Fibroblast of lung (primary cell): ENCODE results near the gene CEMP1. TPM values are rescaled to one million over a fixed set of nuclear protein-coding genes. Genes with fewer than 3 reads are reported as not detected.
"Not testable (repeated sequence)": the region's sequence is repeated elsewhere in the genome, so short reads cannot be mapped to it uniquely, and the experiment has no call there.

ENCODE experiments used
- DNase-seq, 2 donors: peaks; one replicate each; pipeline versions ENCODE4 v3.0.0 to v3.0.0-alpha.2; 2010; ENCODE audit warnings: low read depth in 2 of 2
- H2AFZ ChIP-seq: 2 replicates; pipeline ENCODE4 v1.5.1; 2012; ENCODE audit warnings: low read length, control low read depth, inconsistent platforms
- H3K27ac ChIP-seq: 2 replicates; pipeline ENCODE4 v1.5.1; 2011; ENCODE audit warnings: low read length, control low read depth; ENCODE audit not compliant: insufficient read depth
- H3K27me3 ChIP-seq: 2 replicates; pipeline ENCODE4 v1.5.1; 2011; ENCODE audit warnings: mild to moderate bottlenecking, low read length; ENCODE audit not compliant: control insufficient read depth, insufficient read depth
- H3K36me3 ChIP-seq: 2 replicates; pipeline ENCODE4 v1.5.1; 2011; ENCODE audit warnings: low read length; ENCODE audit not compliant: control insufficient read depth, insufficient read depth
- H3K4me1 ChIP-seq: 2 replicates; pipeline ENCODE4 v1.5.1; 2011; ENCODE audit warnings: low read length; ENCODE audit not compliant: control insufficient read depth, insufficient read depth; ENCODE audit errors: extremely low read depth
- H3K4me2 ChIP-seq: 2 replicates; pipeline ENCODE4 v1.5.1; 2011; ENCODE audit warnings: low read length, control low read depth; ENCODE audit not compliant: insufficient read depth; ENCODE audit errors: extremely low read depth
- H3K4me3 ChIP-seq, 4 experiments: fragments of 200-600 bp in 1 of 4; sonication (generic) in 1 of 4; replicated peaks in 1 of 4; 2 replicates each; pipeline ENCODE4 v1.5.1; 2011 to 2016; ENCODE audit warnings: low read length in 4 of 4, low read depth in 3 of 4, mild to moderate bottlenecking in 3 of 4, control low read depth in 2 of 4, inconsistent platforms in 1 of 4, mixed read lengths in 1 of 4; ENCODE audit not compliant: insufficient read depth in 1 of 4; ENCODE audit errors: control extremely low read depth in 1 of 4
- H3K79me2 ChIP-seq: 2 replicates; pipeline ENCODE4 v1.5.1; 2012; ENCODE audit warnings: mild to moderate bottlenecking, low read length, inconsistent platforms; ENCODE audit not compliant: control insufficient read depth, insufficient read depth
- H3K9ac ChIP-seq: 2 replicates; pipeline ENCODE4 v1.5.1; 2011; ENCODE audit warnings: mild to moderate bottlenecking, low read length, control low read depth; ENCODE audit not compliant: insufficient read depth
- H3K9me3 ChIP-seq: 2 replicates; pipeline ENCODE4 v1.5.1; 2012; ENCODE audit warnings: low read depth, low read length; ENCODE audit not compliant: control insufficient read depth, insufficient read depth
- H4K20me1 ChIP-seq: 2 replicates; pipeline ENCODE4 v1.5.1; 2011; ENCODE audit warnings: low read length; ENCODE audit not compliant: control insufficient read depth, insufficient read depth; ENCODE audit errors: extremely low read depth
- EZH2 ChIP-seq: IDR thresholded peaks from 2 replicates; pipeline ENCODE4 v1.5.1; 2012; ENCODE audit warnings: low read length, control low read depth, mild to moderate bottlenecking; ENCODE audit errors: missing control alignments
- polyA minus RNA-seq: library from RNA; depleted of rRNA, polyadenylated mRNA; stranded (reverse); fragments of >200 nt; gene quantifications from 2 replicates; pipeline ENCODE4 v1.2.3, GENCODE V29; 2011; ENCODE audit warnings: low replicate concordance
- polyA plus RNA-seq, 2 donors: library from polyadenylated mRNA; depleted of rRNA in 1 of 2; stranded (reverse) in 1 of 2; unstranded in 1 of 2; fragments of >200 nt; gene quantifications; 2 replicates each; pipeline ENCODE4 v1.2.1, GENCODE V29; 2011 to 2012; ENCODE audit warnings: missing spikeins in 1 of 2
- total RNA-seq: library from RNA; depleted of rRNA; stranded (reverse); fragments of >200 nt; gene quantifications from 2 replicates; pipeline ENCODE4 v1.2.1, GENCODE V29; 2014
- TF ChIP-seq, protein P1 (sequence below), 2 donors: IDR thresholded peaks in 1 of 2; conservative IDR thresholded peaks in 1 of 2; 1 replicate in 1 of 2; 2 replicates in 1 of 2; pipeline ENCODE4 v1.5.1; 2011 to 2012; ENCODE audit warnings: low read length in 2 of 2, control low read depth in 1 of 2, inconsistent platforms in 1 of 2, low read depth in 1 of 2, mild to moderate bottlenecking in 1 of 2

The CEMP1 gene, protein sequence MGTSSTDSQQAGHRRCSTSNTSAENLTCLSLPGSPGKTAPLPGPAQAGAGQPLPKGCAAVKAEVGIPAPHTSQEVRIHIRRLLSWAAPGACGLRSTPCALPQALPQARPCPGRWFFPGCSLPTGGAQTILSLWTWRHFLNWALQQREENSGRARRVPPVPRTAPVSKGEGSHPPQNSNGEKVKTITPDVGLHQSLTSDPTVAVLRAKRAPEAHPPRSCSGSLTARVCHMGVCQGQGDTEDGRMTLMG
- not detected in 2 replicates for total RNA-seq
- not detected in 2 replicates for polyA plus RNA-seq
- 1.8 and 2.1 TPM in 2 replicates for polyA plus RNA-seq (2012)
- not detected in 2 replicates for polyA minus RNA-seq

GRCh38 chr16:2531371-2531695 lies at the start of gene CEMP1:
Gene CEMP1 (minus strand): TSS chr16:2531408. CDS start chr16:2531073, 335 bp downstream.
- Histone ChIP-seq H3K4me2 (peak within 1 kb of the TSS; percentile 100), H3K4me1 (peaks cover 14% of the 10 kb centered on the region), H4K20me1 (no peaks in the 10 kb centered on the region), H3K9me3 (no peaks in the 10 kb centered on the region), H3K79me2 (no peaks in the 10 kb centered on the region), H3K4me3 (peak within 1 kb of the TSS; percentile 58 to 66 (median 61)), H2AFZ (no peak within 1 kb of the TSS), H3K9ac (peak within 1 kb of the TSS; percentile 75), H3K36me3 (peaks cover 25% of the 10 kb centered on the region), H3K27me3 (no peaks in the 10 kb centered on the region), H3K27ac (peak within 1 kb of the TSS; percentile 88)
- no peak for DNase-seq
- TF ChIP-seq EZH2, result no peak
- TF ChIP-seq, protein P1, sequence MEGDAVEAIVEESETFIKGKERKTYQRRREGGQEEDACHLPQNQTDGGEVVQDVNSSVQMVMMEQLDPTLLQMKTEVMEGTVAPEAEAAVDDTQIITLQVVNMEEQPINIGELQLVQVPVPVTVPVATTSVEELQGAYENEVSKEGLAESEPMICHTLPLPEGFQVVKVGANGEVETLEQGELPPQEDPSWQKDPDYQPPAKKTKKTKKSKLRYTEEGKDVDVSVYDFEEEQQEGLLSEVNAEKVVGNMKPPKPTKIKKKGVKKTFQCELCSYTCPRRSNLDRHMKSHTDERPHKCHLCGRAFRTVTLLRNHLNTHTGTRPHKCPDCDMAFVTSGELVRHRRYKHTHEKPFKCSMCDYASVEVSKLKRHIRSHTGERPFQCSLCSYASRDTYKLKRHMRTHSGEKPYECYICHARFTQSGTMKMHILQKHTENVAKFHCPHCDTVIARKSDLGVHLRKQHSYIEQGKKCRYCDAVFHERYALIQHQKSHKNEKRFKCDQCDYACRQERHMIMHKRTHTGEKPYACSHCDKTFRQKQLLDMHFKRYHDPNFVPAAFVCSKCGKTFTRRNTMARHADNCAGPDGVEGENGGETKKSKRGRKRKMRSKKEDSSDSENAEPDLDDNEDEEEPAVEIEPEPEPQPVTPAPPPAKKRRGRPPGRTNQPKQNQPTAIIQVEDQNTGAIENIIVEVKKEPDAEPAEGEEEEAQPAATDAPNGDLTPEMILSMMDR (conservative IDR thresholded peaks at IDR 0.05 in 1 of 2, IDR thresholded peaks at IDR 0.05 in 1 of 2; ENCODE audit: low read depth in 1 of 2, low read length in 2 of 2), result no peak

DNA sequence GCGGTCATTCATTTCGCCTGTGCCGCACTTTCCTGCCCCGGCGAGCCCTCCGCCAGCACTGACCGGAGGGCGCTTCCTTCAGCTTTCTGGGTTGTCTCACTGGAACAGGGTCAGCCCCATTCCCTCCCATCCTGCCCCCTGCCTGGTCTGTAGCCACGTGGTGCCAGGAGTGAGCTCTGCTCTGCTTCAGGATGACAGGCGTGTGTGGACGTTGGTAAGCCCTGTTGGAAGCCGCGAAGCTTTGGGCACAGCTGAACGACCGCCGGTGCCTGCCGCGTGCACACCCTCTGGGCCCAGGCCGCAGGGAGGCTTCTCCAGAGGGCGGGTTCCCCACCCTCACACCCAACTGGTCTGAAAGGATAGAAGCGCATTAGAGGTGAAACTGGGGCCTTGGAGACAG lies 49.6 kb upstream of the CEMP1 start:
- not testable (repeated sequence) for H3K79me2 ChIP-seq, H3K4me1 ChIP-seq

GRCh38 chr16:2580143-2580542 lies 48.9 kb upstream of the CEMP1 start:
- not testable (repeated sequence) for H3K27me3 ChIP-seq, H3K9me3 ChIP-seq, H3K79me2 ChIP-seq, H3K4me1 ChIP-seq, H3K4me2 ChIP-seq, DNase-seq, H3K36me3 ChIP-seq, H3K9ac ChIP-seq, H3K27ac ChIP-seq, H2AFZ ChIP-seq, H4K20me1 ChIP-seq, H3K4me3 ChIP-seq
- TF ChIP-seq, protein P1 (conservative IDR thresholded peaks at IDR 0.05 in 1 of 2, IDR thresholded peaks at IDR 0.05 in 1 of 2; ENCODE audit: low read depth in 1 of 2, low read length in 2 of 2), result peak in 1 of 2 donors; percentile 17

More for the DNA sequence above, 49.6 kb upstream of the CEMP1 start:
- H3K9me3 ChIP-seq, H3K9ac ChIP-seq, DNase-seq, H2AFZ ChIP-seq, H3K4me2 ChIP-seq, H3K36me3 ChIP-seq, H3K4me3 ChIP-seq, H3K27ac ChIP-seq, H3K27me3 ChIP-seq, H4K20me1 ChIP-seq: not testable (repeated sequence)

- not testable (repeated sequence) for H3K79me2 ChIP-seq, H2AFZ ChIP-seq, H4K20me1 ChIP-seq, H3K4me1 ChIP-seq, DNase-seq, H3K9ac ChIP-seq, H3K9me3 ChIP-seq, H3K27ac ChIP-seq, H3K4me2 ChIP-seq, H3K27me3 ChIP-seq, H3K36me3 ChIP-seq, H3K4me3 ChIP-seq
Measured at GRCh38 chr16:2578905-2579304, 47.7 kb upstream of the CEMP1 start.

DNA sequence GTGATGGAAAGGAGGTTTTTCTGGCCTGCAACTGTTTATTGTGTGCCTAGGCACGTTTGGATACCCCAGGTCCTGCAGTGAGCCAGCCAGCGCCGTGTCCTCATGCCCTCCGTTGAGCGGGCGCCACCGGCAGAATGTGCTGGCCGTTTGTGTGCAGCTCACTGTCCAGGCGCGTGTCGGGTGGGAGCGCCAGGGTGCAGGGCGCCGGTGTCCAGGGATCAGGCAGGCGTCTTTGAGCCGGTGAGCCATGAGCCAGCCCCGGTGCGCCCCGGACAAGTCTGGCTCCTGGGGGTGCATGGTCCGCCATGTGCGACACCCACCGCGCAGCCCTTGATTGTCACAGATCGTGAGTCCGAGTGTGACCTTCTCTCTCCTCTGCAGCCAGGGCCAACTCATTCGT lies 45.8 kb upstream of the CEMP1 start:
- H3K4me2 ChIP-seq, H3K4me3 ChIP-seq, H3K4me1 ChIP-seq, DNase-seq, H3K27me3 ChIP-seq, H3K9ac ChIP-seq, H2AFZ ChIP-seq, H3K9me3 ChIP-seq, H3K79me2 ChIP-seq, H3K27ac ChIP-seq, H4K20me1 ChIP-seq, H3K36me3 ChIP-seq: not testable (repeated sequence)
